Neuronal stem cell (in vitro differentiated cells): ENCODE measurements around the gene PCDHGA6.

Experiments used
- DNase-seq: peaks from one replicate; pipeline ENCODE4 v3.0.0-alpha.2; 2013; ENCODE audit warnings: low spot score
- H2AFZ ChIP-seq: one replicate; pipeline ENCODE4 v1.6.1; 2013; ENCODE audit warnings: mild to moderate bottlenecking, low read length, inconsistent platforms
- H2AK5ac ChIP-seq: 2 replicates; pipeline ENCODE4 v1.6.1; 2013; ENCODE audit warnings: low read depth, mild to moderate bottlenecking, inconsistent platforms, low read length, moderate library complexity, mixed read lengths
- H2BK120ac ChIP-seq: 2 replicates; pipeline ENCODE4 v1.6.1; 2013; ENCODE audit warnings: low read depth, mild to moderate bottlenecking, inconsistent platforms, low read length, moderate library complexity, mixed read lengths
- H2BK12ac ChIP-seq: one replicate; pipeline ENCODE4 v1.6.1; 2013; ENCODE audit warnings: low read length, inconsistent platforms
- H2BK15ac ChIP-seq: 2 replicates; pipeline ENCODE4 v1.6.1; 2013; ENCODE audit warnings: mild to moderate bottlenecking, low read length, inconsistent platforms, mixed read lengths
- H2BK5ac ChIP-seq: one replicate; pipeline ENCODE4 v1.6.1; 2013; ENCODE audit warnings: inconsistent platforms, mild to moderate bottlenecking, low read length, moderate library complexity
- H3K14ac ChIP-seq: one replicate; pipeline ENCODE4 v1.6.1; 2013; ENCODE audit warnings: low read length, inconsistent platforms
- H3K18ac ChIP-seq: 2 replicates; pipeline ENCODE4 v1.6.1; 2013; ENCODE audit warnings: low read length, inconsistent platforms
- H3K23ac ChIP-seq: 2 replicates; pipeline ENCODE4 v1.6.1; 2013; ENCODE audit warnings: low read depth, mild to moderate bottlenecking, mixed read lengths, low read length, inconsistent platforms; ENCODE audit not compliant: poor library complexity
- H3K27ac ChIP-seq: replicated peaks from 3 replicates; pipeline ENCODE4 v1.5.1; 2013; ENCODE audit warnings: low read length, inconsistent platforms
- H3K27me3 ChIP-seq, 3 experiments: 2 replicates each; pipeline ENCODE4 v1.6.1; 2013; ENCODE audit warnings: low read length in 3 of 3, mild to moderate bottlenecking in 2 of 3, inconsistent platforms in 1 of 3, low read depth in 1 of 3, mixed read lengths in 1 of 3, moderate library complexity in 1 of 3; ENCODE audit not compliant: control insufficient read depth in 3 of 3, insufficient read depth in 3 of 3
- H3K36me3 ChIP-seq, 2 donors: replicated peaks in 1 of 2; 2 replicates each; pipeline ENCODE4 v1.6.1; 2013; ENCODE audit warnings: low read length in 2 of 2; ENCODE audit not compliant: control insufficient read depth in 2 of 2, insufficient read depth in 2 of 2
- H3K4ac ChIP-seq: 2 replicates; pipeline ENCODE4 v1.6.1; 2013; ENCODE audit warnings: inconsistent platforms, mild to moderate bottlenecking, low read length, moderate library complexity
- H3K4me1 ChIP-seq, 2 donors: 1 replicate in 1 of 2; 2 replicates in 1 of 2; pipeline ENCODE4 v1.6.1; 2013; ENCODE audit warnings: low read length in 2 of 2, low read depth in 1 of 2; ENCODE audit not compliant: control insufficient read depth in 2 of 2, insufficient read depth in 1 of 2
- H3K4me2 ChIP-seq: one replicate; pipeline ENCODE4 v1.6.1; 2013; ENCODE audit warnings: mild to moderate bottlenecking, low read length, inconsistent platforms; ENCODE audit not compliant: insufficient read depth, poor library complexity, severe bottlenecking
- H3K4me3 ChIP-seq, 2 donors: 2 replicates each; pipeline ENCODE4 v1.5.1; 2013; ENCODE audit warnings: low read length in 2 of 2, mild to moderate bottlenecking in 2 of 2, inconsistent platforms in 1 of 2, moderate library complexity in 1 of 2
- H3K79me1 ChIP-seq: one replicate; pipeline ENCODE4 v1.6.1; 2013; ENCODE audit warnings: low read depth, mild to moderate bottlenecking, inconsistent platforms, low read length, moderate library complexity
- H3K9ac ChIP-seq: one replicate; pipeline ENCODE4 v1.6.1; 2013; ENCODE audit warnings: mild to moderate bottlenecking, low read depth, low read length, inconsistent platforms; ENCODE audit not compliant: poor library complexity
- H3K9me3 ChIP-seq, 2 donors: replicated peaks in 1 of 2; 2 replicates each; pipeline versions ENCODE3 to v1.6.1; 2013; ENCODE audit warnings: low read length in 2 of 2, mild to moderate bottlenecking in 2 of 2, inconsistent platforms in 1 of 2, low read depth in 1 of 2, mixed read lengths in 1 of 2, moderate library complexity in 1 of 2; ENCODE audit not compliant: control insufficient read depth in 2 of 2, insufficient read depth in 1 of 2
- H4K8ac ChIP-seq: one replicate; pipeline ENCODE4 v1.6.1; 2013; ENCODE audit warnings: low read depth, mild to moderate bottlenecking, inconsistent platforms, low read length, moderate library complexity
- H4K91ac ChIP-seq: one replicate; pipeline ENCODE4 v1.6.1; 2013; ENCODE audit warnings: low read length, low read depth, mild to moderate bottlenecking, inconsistent platforms; ENCODE audit not compliant: poor library complexity
- WGBS, 2 donors: extraction: QIAGEN DNeasy Blood & Tissue Kit; methylation state at CpG; one replicate each; pipeline ENCODE4 v1.1.7; 2013; ENCODE audit warnings: missing lambda C conversion rate in 2 of 2, mixed read lengths in 1 of 2; ENCODE audit not compliant: insufficient read length in 2 of 2, insufficient replicate concordance in 1 of 2; ENCODE audit errors: extremely low coverage in 2 of 2; 5-methylcytosine and 5-hydroxymethylcytosine counted together

Gene PCDHGA6

GRCh38 chr5:141419074-141419880 lies 45.6 kb downstream of the PCDHGA6 start:
- no CpG with 5 or more reads among the region's 74 CpGs for WGBS, 2 donors
- H3K36me3 ChIP-seq: peaks cover 43 to 67% of the 10 kb centered on the region in 2 donors

DNA sequence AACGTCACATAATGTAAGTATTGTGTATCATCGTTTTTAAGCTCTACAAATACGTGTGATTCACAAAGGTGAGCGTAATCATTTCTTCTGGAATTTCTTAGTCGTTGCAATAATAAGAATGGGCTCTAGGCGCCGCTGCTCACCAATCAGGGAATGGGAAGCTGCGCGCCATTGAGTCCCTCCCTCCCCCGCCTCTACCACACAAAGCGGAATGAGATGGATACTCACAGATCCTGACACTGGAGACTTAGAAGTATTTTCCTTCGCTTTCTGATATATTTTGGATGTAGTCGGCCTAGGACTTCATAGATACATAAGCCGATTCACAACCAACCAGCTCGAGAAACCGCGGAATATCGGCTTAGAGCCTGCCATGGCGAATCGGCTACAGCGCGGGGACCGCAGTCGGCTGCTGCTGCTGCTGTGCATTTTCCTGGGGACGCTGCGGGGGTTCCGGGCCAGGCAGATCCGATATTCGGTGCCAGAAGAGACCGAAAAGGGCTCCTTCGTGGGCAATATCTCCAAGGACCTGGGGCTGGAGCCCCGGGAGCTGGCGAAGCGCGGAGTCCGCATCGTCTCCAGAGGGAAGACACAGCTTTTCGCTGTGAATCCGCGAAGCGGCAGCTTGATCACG lies 47.3 kb downstream of the PCDHGA6 start, which contains the start of gene PCDHGA11:
Gene PCDHGA11 (plus strand): TSS at position 197 of the 634 bp plus-strand sequence. CDS start 177 bp downstream, at position 374.
- Histone ChIP-seq H3K14ac (no peak within 1 kb of the TSS), H2BK5ac (no peak within 1 kb of the TSS), H3K4me1 (no peaks in the 10 kb centered on the region), H2AFZ (no peak within 1 kb of the TSS), H4K91ac (no peak within 1 kb of the TSS), H3K27me3 (no peaks in the 10 kb centered on the region), H3K9ac (no peak within 1 kb of the TSS), H3K9me3 (peaks cover 50 to 99% of the 10 kb centered on the region in 2 donors), H3K18ac (no peak within 1 kb of the TSS), H2BK120ac (no peak within 1 kb of the TSS), H3K36me3 (peaks cover 38 to 75% of the 10 kb centered on the region in 2 donors), H3K79me1 (peaks cover 10% of the 10 kb centered on the region), H3K23ac (no peak within 1 kb of the TSS), H2BK15ac (no peak within 1 kb of the TSS), H2AK5ac (no peak within 1 kb of the TSS), H3K27ac (no peak within 1 kb of the TSS), H3K4me2 (no peak within 1 kb of the TSS), H3K4me3 (peak within 1 kb of the TSS in 1 of 2 donors; percentile 56), H2BK12ac (no peak within 1 kb of the TSS), H4K8ac (no peak within 1 kb of the TSS), H3K4ac (no peak within 1 kb of the TSS)
- no peak for DNase-seq
- WGBS, 2 donors: no CpG with 5 or more reads among the region's 42 CpGs

More at GRCh38 chr5:141419074-141419880, 45.6 kb downstream of the PCDHGA6 start:
- H4K8ac ChIP-seq: peak overlapping the region; percentile 92
- H3K79me1 ChIP-seq: peaks cover 10% of the 10 kb centered on the region
- H2BK5ac ChIP-seq: no peak overlapping the region
- H3K23ac ChIP-seq: peak overlapping the region; percentile 85
- no peaks in the 10 kb centered on the region for H3K27me3 ChIP-seq
- H2BK12ac ChIP-seq: peak overlapping the region; percentile 73
- H3K9me3 ChIP-seq: peaks cover 57 to 97% of the 10 kb centered on the region in 2 donors
- peak overlapping the region in 1 of 2 donors; percentile 57 for H3K4me3 ChIP-seq
- peak overlapping the region; percentile 56 for H2AK5ac ChIP-seq
- no peaks in the 10 kb centered on the region for H3K4me1 ChIP-seq
- no peak overlapping the region for H3K4me2 ChIP-seq
- no peak overlapping the region for H2BK120ac ChIP-seq
- H3K4ac ChIP-seq: peak overlapping the region; percentile 37
- H3K9ac ChIP-seq: no peak overlapping the region
- H4K91ac ChIP-seq: no peak overlapping the region
- H2BK15ac ChIP-seq: no peak overlapping the region
- peak overlapping the region; percentile 71 for H3K14ac ChIP-seq
- H2AFZ ChIP-seq: no peak overlapping the region
- no peak overlapping the region for H3K27ac ChIP-seq
- no peak for DNase-seq
- peak overlapping the region; percentile 38 for H3K18ac ChIP-seq

DNA sequence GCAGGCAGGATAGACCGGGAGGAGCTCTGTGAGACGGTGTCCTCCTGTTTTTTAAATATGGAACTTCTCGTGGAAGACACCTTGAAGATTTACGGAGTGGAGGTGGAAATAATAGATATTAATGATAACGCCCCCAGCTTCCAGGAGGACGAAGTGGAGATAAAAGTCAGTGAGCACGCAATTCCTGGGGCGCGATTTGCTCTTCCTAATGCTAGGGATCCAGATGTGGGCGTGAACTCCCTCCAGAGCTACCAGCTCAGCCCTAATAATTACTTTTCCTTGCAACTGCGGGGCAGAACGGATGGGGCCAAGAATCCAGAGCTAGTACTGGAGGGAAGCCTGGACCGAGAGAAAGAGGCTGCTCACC lies 47.8 kb downstream of the PCDHGA6 start:
- Histone ChIP-seq H3K4me3 (no peak overlapping the region), H3K36me3 (peaks cover 41 to 76% of the 10 kb centered on the region in 2 donors)

DNA sequence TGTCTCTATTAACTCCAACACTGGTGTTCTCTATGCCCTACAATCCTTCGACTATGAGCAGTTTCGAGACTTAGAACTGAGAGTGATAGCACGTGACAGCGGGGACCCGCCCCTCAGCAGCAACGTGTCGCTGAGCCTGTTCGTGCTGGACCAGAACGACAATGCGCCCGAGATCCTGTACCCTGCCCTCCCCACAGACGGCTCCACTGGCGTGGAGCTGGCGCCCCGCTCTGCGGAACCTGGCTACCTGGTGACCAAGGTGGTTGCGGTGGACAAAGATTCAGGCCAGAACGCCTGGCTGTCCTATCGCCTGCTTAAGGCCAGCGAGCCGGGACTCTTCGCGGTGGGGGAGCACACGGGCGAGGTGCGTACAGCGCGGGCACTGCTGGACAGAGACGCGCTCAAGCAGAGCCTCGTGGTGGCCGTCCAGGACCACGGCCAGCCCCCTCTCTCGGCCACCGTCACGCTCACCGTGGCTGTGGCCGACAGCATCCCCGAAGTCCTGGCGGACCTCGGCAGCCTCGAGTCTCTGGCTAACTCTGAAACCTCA lies 49.1 kb downstream of the PCDHGA6 start:
- Histone ChIP-seq H3K4ac (no peak overlapping the region), H3K9ac (no peak overlapping the region), H2BK15ac (no peak overlapping the region), H3K27ac (no peak overlapping the region), H3K9me3 (peaks cover 69 to 100% of the 10 kb centered on the region in 2 donors), H3K14ac (no peak overlapping the region), H3K4me2 (no peak overlapping the region), H3K4me1 (no peaks in the 10 kb centered on the region), H3K36me3 (peaks cover 50 to 81% of the 10 kb centered on the region in 2 donors), H3K4me3 (no peak overlapping the region), H2BK5ac (no peak overlapping the region), H2BK120ac (peak overlapping the region; percentile 16), H2AFZ (no peak overlapping the region), H4K8ac (no peak overlapping the region), H3K27me3 (no peaks in the 10 kb centered on the region), H3K23ac (peak overlapping the region; percentile 25), H3K18ac (no peak overlapping the region), H3K79me1 (peaks cover 12% of the 10 kb centered on the region), H2BK12ac (no peak overlapping the region), H2AK5ac (no peak overlapping the region), H4K91ac (no peak overlapping the region)
- no peak for DNase-seq
- WGBS, 2 donors: no CpG with 5 or more reads among the region's 42 CpGs

More for the DNA sequence above, 47.8 kb downstream of the PCDHGA6 start:
- Histone ChIP-seq H3K27me3 (no peaks in the 10 kb centered on the region), H3K4me2 (no peak overlapping the region), H3K4ac (no peak overlapping the region), H4K91ac (no peak overlapping the region), H2AFZ (no peak overlapping the region), H2BK12ac (no peak overlapping the region), H2BK120ac (no peak overlapping the region), H3K18ac (no peak overlapping the region), H3K27ac (no peak overlapping the region), H2BK5ac (no peak overlapping the region), H3K14ac (no peak overlapping the region), H3K9me3 (peaks cover 55 to 99% of the 10 kb centered on the region in 2 donors), H3K79me1 (peaks cover 10% of the 10 kb centered on the region), H4K8ac (no peak overlapping the region), H3K9ac (no peak overlapping the region), H2AK5ac (no peak overlapping the region), H2BK15ac (no peak overlapping the region), H3K4me1 (no peaks in the 10 kb centered on the region), H3K23ac (no peak overlapping the region)
- no CpG with 5 or more reads among the region's 13 CpGs for WGBS, 2 donors
- no peak for DNase-seq
